HG02943 (cell line): ENCODE measurements around the gene ARHGEF28.

Experiments
- ATAC-seq: cut with Tn5 transposase; IDR thresholded peaks from one replicate; pipeline ENCODE4 v1.9.1; 2021; ENCODE audit warnings: mild to moderate bottlenecking, low read depth, moderate library complexity; ENCODE audit not compliant: unreplicated experiment

The ARHGEF28 gene

GRCh38 chr5:73915345-73915744, 289.3 kb downstream of the ARHGEF28 start:
- no peak for ATAC-seq

- ATAC-seq = no peak
These were observed 291.4 kb downstream of the ARHGEF28 start for GRCh38 chr5:73917433-73917832.

GRCh38 chr5:73917891-73918290, 291.9 kb downstream of the ARHGEF28 start:
- ATAC-seq = no peak

- ATAC-seq = no peak
These were observed 292.8 kb downstream of the ARHGEF28 start for GRCh38 chr5:73918791-73919221.

GRCh38 chr5:73921741-73922140, 295.7 kb downstream of the ARHGEF28 start:
- ATAC-seq = no peak

GRCh38 chr5:73922224-73922623, 296.2 kb downstream of the ARHGEF28 start:
- no peak for ATAC-seq

GRCh38 chr5:73922875-73923557, 297.0 kb downstream of the ARHGEF28 start:
- ATAC-seq = no peak

GRCh38 chr5:73928476-73929070, 302.6 kb downstream of the ARHGEF28 start:
- no peak for ATAC-seq

GRCh38 chr5:73935719-73936118, 309.7 kb downstream of the ARHGEF28 start:
- no peak for ATAC-seq

- no peak for ATAC-seq
These were observed 312.4 kb downstream of the ARHGEF28 start for GRCh38 chr5:73938280-73938937.

GRCh38 chr5:73938938-73939320, 312.9 kb downstream of the ARHGEF28 start:
- no peak for ATAC-seq

- ATAC-seq = no peak
These were observed 313.6 kb downstream of the ARHGEF28 start for GRCh38 chr5:73939557-73939956.

GRCh38 chr5:73940026-73940425, 314.0 kb downstream of the ARHGEF28 start:
- no peak for ATAC-seq

GRCh38 chr5:73940801-73941200, 314.8 kb downstream of the ARHGEF28 start:
- ATAC-seq = no peak

GRCh38 chr5:73942783-73943182, 316.8 kb downstream of the ARHGEF28 start:
- no peak for ATAC-seq

GRCh38 chr5:73943397-73943796, 317.4 kb downstream of the ARHGEF28 start:
- ATAC-seq = no peak

- no peak for ATAC-seq
These were observed 318.6 kb downstream of the ARHGEF28 start for GRCh38 chr5:73944581-73944980.

GRCh38 chr5:73945505-73945904, 319.5 kb downstream of the ARHGEF28 start:
- no peak for ATAC-seq

- no peak for ATAC-seq
These were observed 320.3 kb downstream of the ARHGEF28 start for GRCh38 chr5:73946278-73946677.

GRCh38 chr5:73946919-73947602, 321.1 kb downstream of the ARHGEF28 start:
- ATAC-seq = no peak

GRCh38 chr5:73947906-73948640, 322.1 kb downstream of the ARHGEF28 start:
- no peak for ATAC-seq
